ENCODE measurements around the gene NRG3.

NRG3 gene

GRCh38 chr10:82402906-82403401 is 528.0 kb downstream of the NRG3 start:
- no peak overlapping the region for H3K27ac ChIP-seq (replicated peaks)
- no peaks in the 10 kb centered on the region for H3K27me3 ChIP-seq (ENCODE audit: insufficient read depth, poor library complexity, severe bottlenecking)
- no peak overlapping the region for H3K4me3 ChIP-seq (replicated peaks; ENCODE audit: insufficient read depth, low read length)
- no peak for DNase-seq (ENCODE audit: low read depth in 1 of 2, low spot score in 1 of 2)
- TF ChIP-seq GABPA (IDR thresholded peaks at IDR 0.05; ENCODE audit: low read depth) (no peak), CTCF (IDR thresholded peaks at IDR 0.05; ENCODE audit: insufficient read depth, low read length) (no peak), POLR2AphosphoS5 (IDR thresholded peaks at IDR 0.05; ENCODE audit: low read depth) (no peak), SPI1 (IDR thresholded peaks at IDR 0.05; ENCODE audit: borderline replicate concordance, low read depth) (no peak)
- TF ChIP-seq, protein P1, sequence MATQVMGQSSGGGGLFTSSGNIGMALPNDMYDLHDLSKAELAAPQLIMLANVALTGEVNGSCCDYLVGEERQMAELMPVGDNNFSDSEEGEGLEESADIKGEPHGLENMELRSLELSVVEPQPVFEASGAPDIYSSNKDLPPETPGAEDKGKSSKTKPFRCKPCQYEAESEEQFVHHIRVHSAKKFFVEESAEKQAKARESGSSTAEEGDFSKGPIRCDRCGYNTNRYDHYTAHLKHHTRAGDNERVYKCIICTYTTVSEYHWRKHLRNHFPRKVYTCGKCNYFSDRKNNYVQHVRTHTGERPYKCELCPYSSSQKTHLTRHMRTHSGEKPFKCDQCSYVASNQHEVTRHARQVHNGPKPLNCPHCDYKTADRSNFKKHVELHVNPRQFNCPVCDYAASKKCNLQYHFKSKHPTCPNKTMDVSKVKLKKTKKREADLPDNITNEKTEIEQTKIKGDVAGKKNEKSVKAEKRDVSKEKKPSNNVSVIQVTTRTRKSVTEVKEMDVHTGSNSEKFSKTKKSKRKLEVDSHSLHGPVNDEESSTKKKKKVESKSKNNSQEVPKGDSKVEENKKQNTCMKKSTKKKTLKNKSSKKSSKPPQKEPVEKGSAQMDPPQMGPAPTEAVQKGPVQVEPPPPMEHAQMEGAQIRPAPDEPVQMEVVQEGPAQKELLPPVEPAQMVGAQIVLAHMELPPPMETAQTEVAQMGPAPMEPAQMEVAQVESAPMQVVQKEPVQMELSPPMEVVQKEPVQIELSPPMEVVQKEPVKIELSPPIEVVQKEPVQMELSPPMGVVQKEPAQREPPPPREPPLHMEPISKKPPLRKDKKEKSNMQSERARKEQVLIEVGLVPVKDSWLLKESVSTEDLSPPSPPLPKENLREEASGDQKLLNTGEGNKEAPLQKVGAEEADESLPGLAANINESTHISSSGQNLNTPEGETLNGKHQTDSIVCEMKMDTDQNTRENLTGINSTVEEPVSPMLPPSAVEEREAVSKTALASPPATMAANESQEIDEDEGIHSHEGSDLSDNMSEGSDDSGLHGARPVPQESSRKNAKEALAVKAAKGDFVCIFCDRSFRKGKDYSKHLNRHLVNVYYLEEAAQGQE (IDR thresholded peaks at IDR 0.05; ENCODE audit: insufficient replicate concordance, low read depth), result no peak

DNA sequence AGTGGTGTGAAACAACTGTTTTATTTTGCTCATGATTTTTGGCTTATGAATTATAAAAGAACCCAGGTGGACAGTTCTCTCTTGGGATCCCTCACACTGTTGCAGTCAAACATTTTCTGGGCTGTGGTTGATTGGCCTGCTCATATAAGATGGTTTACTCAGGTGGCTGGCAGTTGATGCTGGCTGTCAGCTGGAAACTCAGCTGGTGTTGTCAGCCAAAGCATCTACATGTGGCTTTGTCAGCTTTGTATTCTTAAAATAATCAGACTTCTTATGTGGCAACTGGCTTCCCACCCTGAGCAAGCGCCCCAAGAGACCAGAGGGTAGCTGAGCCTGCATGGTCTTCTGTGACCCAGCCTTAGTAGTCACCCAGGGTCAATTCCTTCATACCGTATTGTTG is 534.7 kb downstream of the NRG3 start:
- no peak for TF ChIP-seq GABPA (IDR thresholded peaks at IDR 0.05; ENCODE audit: low read depth)
- TF ChIP-seq SPI1 (IDR thresholded peaks at IDR 0.05; ENCODE audit: borderline replicate concordance, low read depth), result no peak
- TF ChIP-seq, protein P1 (IDR thresholded peaks at IDR 0.05; ENCODE audit: insufficient replicate concordance, low read depth), result no peak
- no peak for TF ChIP-seq CTCF (IDR thresholded peaks at IDR 0.05; ENCODE audit: insufficient read depth, low read length)
- no peak for TF ChIP-seq POLR2AphosphoS5 (IDR thresholded peaks at IDR 0.05; ENCODE audit: low read depth)
- H3K4me3 ChIP-seq (replicated peaks; ENCODE audit: insufficient read depth, low read length), result no peak overlapping the region
- H3K27ac ChIP-seq (replicated peaks), result no peak overlapping the region
- no peak for DNase-seq (ENCODE audit: low read depth in 1 of 2, low spot score in 1 of 2)
- no peaks in the 10 kb centered on the region for H3K27me3 ChIP-seq (ENCODE audit: insufficient read depth, poor library complexity, severe bottlenecking)

- DNase-seq (ENCODE audit: low read depth in 1 of 2, low spot score in 1 of 2), result no peak
- H3K27ac ChIP-seq (replicated peaks), result no peak overlapping the region
- no peaks in the 10 kb centered on the region for H3K27me3 ChIP-seq (ENCODE audit: insufficient read depth, poor library complexity, severe bottlenecking)
- H3K4me3 ChIP-seq (replicated peaks; ENCODE audit: insufficient read depth, low read length), result no peak overlapping the region
- TF ChIP-seq, protein P1 (IDR thresholded peaks at IDR 0.05; ENCODE audit: insufficient replicate concordance, low read depth), result no peak
- TF ChIP-seq SPI1 (IDR thresholded peaks at IDR 0.05; ENCODE audit: borderline replicate concordance, low read depth), result no peak
- no peak for TF ChIP-seq GABPA (IDR thresholded peaks at IDR 0.05; ENCODE audit: low read depth)
- TF ChIP-seq CTCF (IDR thresholded peaks at IDR 0.05; ENCODE audit: insufficient read depth, low read length), result no peak
- TF ChIP-seq POLR2AphosphoS5 (IDR thresholded peaks at IDR 0.05; ENCODE audit: low read depth), result no peak
These were observed 536.4 kb downstream of the NRG3 start for GRCh38 chr10:82411416-82411815.
